GM12865 (cell line): Measurements from ENCODE around the gene HLA-E.

Experiments
- DNase-seq: peaks from one replicate; pipeline ENCODE4 v3.0.0; 2010; ENCODE audit warnings: low read depth
- H3K4me3 ChIP-seq: 2 replicates; pipeline ENCODE4 v1.5.1; 2011; ENCODE audit warnings: mild to moderate bottlenecking, low read depth, low read length, control low read depth
- CTCF ChIP-seq: IDR thresholded peaks from 2 replicates; pipeline ENCODE4 v1.5.1; 2011; ENCODE audit warnings: low read length, control low read depth, low read depth, inconsistent platforms; ENCODE audit not compliant: insufficient read depth; ENCODE audit errors: missing control alignments

HLA-E gene

GRCh38 chr6:30450548-30450908 is 38.8 kb upstream of the HLA-E start:
- no peak for DNase-seq
- no peak overlapping the region for H3K4me3 ChIP-seq
- TF ChIP-seq CTCF = no peak

GRCh38 chr6:30450909-30451841 is 38.1 kb upstream of the HLA-E start:
- no peak for TF ChIP-seq CTCF
- peak; percentile 83 for DNase-seq
- no peak overlapping the region for H3K4me3 ChIP-seq

- H3K4me3 ChIP-seq = no peak overlapping the region
- DNase-seq = no peak
- TF ChIP-seq CTCF = no peak
Observed at GRCh38 chr6:30452736-30453507, 36.4 kb upstream of the HLA-E start.

- TF ChIP-seq CTCF = peak; percentile 68
Observed at GRCh38 chr6:30453508-30454116, 35.7 kb upstream of the HLA-E start.

GRCh38 chr6:30459145-30459544 is 30.2 kb upstream of the HLA-E start:
- H3K4me3 ChIP-seq = no peak overlapping the region
- no peak for TF ChIP-seq CTCF
- no peak for DNase-seq

More at GRCh38 chr6:30453508-30454116, 35.7 kb upstream of the HLA-E start:
- DNase-seq = peak; percentile 80
- H3K4me3 ChIP-seq = no peak overlapping the region

- TF ChIP-seq CTCF = no peak
- no peak for DNase-seq
- H3K4me3 ChIP-seq = no peak overlapping the region
Observed at GRCh38 chr6:30461055-30461454, 28.3 kb upstream of the HLA-E start.
